ENCODE data around the gene PDK1. TPM values are rescaled to one million over a fixed set of nuclear protein-coding genes. Genes with fewer than 3 reads are reported as not detected.
"Not testable (repeated sequence)": the region's sequence is repeated elsewhere in the genome, so short reads cannot be mapped to it uniquely, and the experiment has no call there.

The PDK1 gene
- polyA plus RNA-seq (2013, experiment 1 of 2; ENCODE audit: insufficient read length), result 38.8 TPM
- 46.6 TPM for polyA plus RNA-seq (2013, experiment 2 of 2; ENCODE audit: insufficient read length)

- peak; percentile 96 for DNase-seq
Observed at GRCh38 chr2:172555522-172556283, at the start of gene PDK1. PDK1 (plus strand) TSS chr2:172556090; CDS start chr2:172556151, 61 bp downstream.

- DNase-seq, result no peak
Observed at GRCh38 chr2:172507199-172507598, 48.7 kb upstream of the PDK1 start.

GRCh38 chr2:172510088-172510487 lies 45.8 kb upstream of the PDK1 start:
- DNase-seq, result no peak

- no peak for DNase-seq
Observed at GRCh38 chr2:172510548-172510947, 45.3 kb upstream of the PDK1 start.

GRCh38 chr2:172512810-172513523 lies 42.9 kb upstream of the PDK1 start:
- no peak for DNase-seq

GRCh38 chr2:172513524-172513900 lies 42.4 kb upstream of the PDK1 start:
- no peak for DNase-seq

GRCh38 chr2:172513935-172514586 lies 41.8 kb upstream of the PDK1 start:
- DNase-seq, result no peak

- peak; percentile 19 for DNase-seq
Observed at GRCh38 chr2:172516299-172516698, 39.6 kb upstream of the PDK1 start.

GRCh38 chr2:172518995-172519394 lies 36.9 kb upstream of the PDK1 start:
- no peak for DNase-seq

- DNase-seq, result no peak
Observed at GRCh38 chr2:172525601-172526000, 30.3 kb upstream of the PDK1 start.

GRCh38 chr2:172531309-172531708 lies 24.6 kb upstream of the PDK1 start:
- no peak for DNase-seq

- DNase-seq, result not testable (repeated sequence)
Observed at GRCh38 chr2:172532461-172532860, 23.4 kb upstream of the PDK1 start.

GRCh38 chr2:172533687-172534086 lies 22.2 kb upstream of the PDK1 start:
- DNase-seq, result no peak

- no peak for DNase-seq
Observed at GRCh38 chr2:172535119-172535518, 20.8 kb upstream of the PDK1 start.

GRCh38 chr2:172537851-172538250 lies 18.0 kb upstream of the PDK1 start:
- not testable (repeated sequence) for DNase-seq

GRCh38 chr2:172539767-172540166 lies 16.1 kb upstream of the PDK1 start:
- no peak for DNase-seq

GRCh38 chr2:172540421-172540820 lies 15.5 kb upstream of the PDK1 start:
- no peak for DNase-seq

GRCh38 chr2:172545408-172546075 lies 10.3 kb upstream of the PDK1 start:
- DNase-seq, result no peak

- no peak for DNase-seq
Observed at GRCh38 chr2:172549131-172549530, 6.8 kb upstream of the PDK1 start.

GRCh38 chr2:172549802-172550201 lies 6.1 kb upstream of the PDK1 start:
- DNase-seq, result not testable (repeated sequence)

GRCh38 chr2:172550419-172550818 lies 5.5 kb upstream of the PDK1 start:
- no peak for DNase-seq

- DNase-seq, result no peak
Observed at GRCh38 chr2:172551271-172551670, 4.6 kb upstream of the PDK1 start.

Measured in fibroblast of skin of scalp (primary cell).